Skeletal muscle cell (primary cell): ENCODE results near the gene GMNN.

Experiments
- DNase-seq: peaks from one replicate; pipeline ENCODE4 v3.0.0-alpha.2; 2010; ENCODE audit warnings: low read depth
- H3K4me3 ChIP-seq: 2 replicates; pipeline ENCODE4 v1.5.1; 2011; ENCODE audit warnings: low read depth, mild to moderate bottlenecking, control low read depth, low read length, moderate library complexity

Gene GMNN

DNA sequence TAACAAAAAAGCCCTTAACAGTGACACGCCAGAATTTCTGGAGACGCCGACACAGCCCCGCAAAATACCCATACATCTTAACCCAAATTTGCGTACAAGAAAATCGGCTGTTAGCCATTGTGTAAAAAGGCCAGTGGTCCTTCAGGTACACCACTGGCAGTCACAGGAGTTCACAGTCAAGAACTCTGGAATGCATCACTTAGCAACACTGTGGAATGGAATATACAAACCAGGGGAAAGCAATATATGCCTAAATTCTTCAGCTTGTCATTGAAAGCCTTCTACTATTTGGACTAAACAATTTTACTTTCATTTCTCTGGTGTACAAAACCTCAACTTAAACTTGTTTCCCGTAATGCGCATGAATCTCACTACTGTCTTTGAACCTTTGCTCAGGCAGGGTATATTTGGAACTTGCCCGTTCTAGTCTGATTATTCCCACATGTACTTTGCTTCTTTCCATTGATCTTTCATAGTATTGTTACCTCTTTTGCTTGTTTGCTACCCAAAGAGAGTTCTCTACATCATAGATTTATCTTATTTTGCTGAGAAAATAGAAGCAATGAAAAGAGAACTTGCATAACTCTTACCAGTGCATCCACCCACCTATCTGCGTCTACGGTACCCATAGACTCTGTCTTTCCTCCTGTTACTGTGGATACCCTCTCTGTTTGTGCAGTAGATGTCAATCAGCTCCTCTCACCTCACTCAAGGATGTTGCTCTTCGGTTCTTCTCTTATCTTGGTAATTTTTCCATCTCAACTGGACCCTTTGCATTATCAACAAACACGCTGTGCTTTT is 24.2 kb downstream of the GMNN start, which contains the start of gene ARMH2:
Gene ARMH2 (minus strand): TSS at position 178 of the 801 bp plus-strand sequence. CDS start 60 bp downstream, at position 118.
- H3K4me3 ChIP-seq = no peak within 1 kb of the TSS
- no peak for DNase-seq

DNA sequence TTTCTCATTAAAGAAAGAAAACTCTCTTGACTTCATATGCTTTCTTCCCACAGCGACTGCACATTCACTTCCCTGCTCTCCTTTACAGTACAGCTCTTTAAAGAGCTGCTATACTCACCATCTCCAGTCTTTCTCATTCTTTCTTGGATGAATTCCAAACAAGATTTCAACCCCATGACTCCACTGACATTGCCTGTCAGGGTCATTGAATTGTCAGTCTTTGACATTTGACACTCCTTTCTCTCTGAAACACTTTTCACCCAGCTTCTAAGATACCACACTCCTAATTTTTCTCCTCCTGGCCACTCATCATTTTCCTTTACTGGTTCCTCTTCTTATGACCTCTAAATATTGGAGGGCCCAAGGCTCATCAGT is 24.8 kb downstream of the GMNN start:
- H3K4me3 ChIP-seq = no peak overlapping the region
- no peak for DNase-seq

- DNase-seq = no peak
- H3K4me3 ChIP-seq = no peak overlapping the region
Measured at GRCh38 chr6:24802271-24803059, 27.7 kb downstream of the GMNN start.

GRCh38 chr6:24807584-24807983 is 32.8 kb downstream of the GMNN start:
- H3K4me3 ChIP-seq = no peak overlapping the region
- no peak for DNase-seq

DNA sequence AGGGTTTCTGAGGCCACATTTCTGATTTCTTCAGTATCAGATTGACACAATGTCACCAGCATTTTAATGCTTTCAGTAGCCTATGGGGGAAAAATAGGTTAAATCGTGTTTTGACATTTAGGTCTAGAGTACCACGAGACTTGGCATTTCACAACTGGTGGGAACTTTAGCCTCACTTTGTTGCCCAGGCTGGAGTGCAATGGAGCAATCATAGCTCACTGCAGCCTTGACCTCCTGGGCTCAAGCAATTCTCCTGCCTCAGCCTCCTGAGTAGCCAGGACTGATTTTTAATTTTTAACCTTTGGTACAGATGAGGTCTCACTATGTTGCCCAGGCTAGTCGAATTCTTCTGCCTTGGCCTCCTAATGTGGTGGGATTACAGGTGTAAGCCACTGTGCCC is 35.0 kb downstream of the GMNN start:
- no peak for DNase-seq
- H3K4me3 ChIP-seq = no peak overlapping the region

DNA sequence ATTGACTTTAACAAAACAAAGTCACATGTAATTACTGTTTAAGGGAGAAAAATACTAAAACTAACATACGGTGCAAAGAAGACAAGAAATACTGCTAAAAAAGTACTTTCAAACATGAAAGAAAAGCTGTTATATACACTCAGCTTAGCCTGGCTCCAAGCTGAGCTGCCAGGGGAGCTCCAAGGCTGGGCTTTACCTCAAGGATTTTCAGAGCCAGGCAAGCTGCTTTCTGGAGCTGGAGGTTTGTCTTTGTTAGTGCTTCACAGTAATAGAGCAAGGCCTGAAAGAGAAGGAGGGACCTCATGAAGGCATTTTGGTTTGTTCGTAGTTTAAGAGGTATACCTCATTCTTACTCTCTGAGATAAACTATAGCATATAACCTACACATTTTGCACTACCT is 43.6 kb downstream of the GMNN start:
- H3K4me3 ChIP-seq = no peak overlapping the region
- DNase-seq = no peak

DNA sequence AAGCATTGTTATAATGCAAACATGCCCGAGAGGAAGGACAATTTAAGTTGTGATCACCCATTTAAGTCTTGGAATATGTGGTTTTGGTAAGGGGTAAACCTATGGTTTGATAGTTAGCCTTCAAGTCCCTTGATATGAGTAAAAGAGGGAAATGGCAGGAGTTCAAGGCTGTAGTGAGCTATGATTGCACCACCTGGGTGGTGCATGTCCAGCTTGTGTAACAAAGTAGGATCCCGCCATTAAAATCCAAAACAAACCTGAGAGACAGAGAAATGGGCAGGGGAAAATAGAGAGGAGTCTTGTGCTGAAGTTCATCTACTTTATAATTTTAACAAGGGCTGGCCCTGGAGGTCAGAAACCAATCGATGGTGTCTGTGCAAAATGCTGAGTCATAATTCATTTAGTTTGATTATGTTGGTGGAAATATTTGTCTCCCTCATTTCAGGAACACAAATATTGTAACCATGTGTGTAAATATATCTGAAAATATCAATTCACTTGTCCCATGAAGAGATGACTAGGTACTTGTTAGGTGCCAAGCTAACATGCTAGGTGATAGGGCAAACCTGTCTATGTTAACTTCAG is 47.2 kb downstream of the GMNN start:
- no peak for DNase-seq
- no peak overlapping the region for H3K4me3 ChIP-seq

- no peak for DNase-seq
- no peak overlapping the region for H3K4me3 ChIP-seq
Measured at GRCh38 chr6:24822696-24823095, 48.0 kb downstream of the GMNN start.

DNA sequence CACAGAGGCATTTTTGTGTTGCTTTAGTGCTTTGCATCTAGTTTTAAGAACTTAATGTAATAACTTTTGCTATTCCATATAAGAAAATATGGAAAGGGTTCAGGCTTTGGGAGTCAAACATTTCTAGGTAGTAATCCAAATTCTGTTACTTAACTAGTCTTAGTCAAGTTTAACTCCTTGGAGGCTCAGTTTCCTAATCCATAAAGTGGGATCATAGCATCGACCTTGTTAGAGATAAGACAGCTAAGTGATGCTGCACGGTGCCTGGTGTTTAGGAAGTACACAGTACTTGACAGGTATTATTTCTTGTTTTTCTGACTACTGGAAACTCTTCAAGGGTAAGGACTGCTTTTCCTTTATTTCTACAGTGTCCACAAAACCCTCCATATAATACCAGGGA is 48.4 kb downstream of the GMNN start:
- H3K4me3 ChIP-seq = no peak overlapping the region

DNA sequence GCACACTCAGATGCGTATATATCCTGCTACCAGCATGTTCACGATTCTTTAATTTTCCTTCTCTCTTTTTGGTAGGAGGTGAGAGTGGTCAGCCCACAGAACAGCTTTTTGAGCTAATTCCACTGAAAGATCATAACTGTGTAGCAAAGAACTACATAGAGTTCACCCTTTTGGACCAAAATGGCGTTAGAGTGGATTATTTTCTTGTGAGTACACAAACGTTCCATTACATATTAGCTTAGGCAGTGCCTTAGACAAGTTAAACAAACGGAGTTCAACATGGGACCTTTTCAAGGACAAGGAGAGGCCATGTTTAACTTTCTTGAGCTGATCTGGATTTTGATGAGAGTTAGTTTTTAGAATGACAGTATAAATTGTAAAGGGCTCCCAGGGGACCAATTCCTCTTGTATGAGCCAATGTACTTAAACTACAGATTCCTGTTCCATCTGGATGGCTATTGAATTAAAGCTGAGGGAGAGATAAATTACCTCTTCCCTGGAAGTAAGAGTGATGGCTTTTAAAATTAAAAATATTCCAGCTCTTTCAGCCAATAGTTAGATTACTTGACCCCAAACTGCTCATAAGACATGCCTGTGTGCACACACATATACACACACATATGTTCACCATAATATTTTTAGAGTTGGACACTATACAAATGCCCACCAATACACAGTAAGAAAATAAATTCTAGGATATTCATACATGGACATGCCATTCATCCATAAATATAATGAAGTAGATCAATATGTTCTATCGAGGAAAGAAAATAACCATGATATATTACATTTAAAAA is 49.6 kb downstream of the GMNN start:
- peak; percentile 63 for DNase-seq
- no peak overlapping the region for H3K4me3 ChIP-seq

More for the DNA sequence above, 48.4 kb downstream of the GMNN start:
- DNase-seq = no peak

GRCh38 chr6:24825130-24825630 is 50.4 kb downstream of the GMNN start:
- no peak for DNase-seq
- H3K4me3 ChIP-seq = no peak overlapping the region

DNA sequence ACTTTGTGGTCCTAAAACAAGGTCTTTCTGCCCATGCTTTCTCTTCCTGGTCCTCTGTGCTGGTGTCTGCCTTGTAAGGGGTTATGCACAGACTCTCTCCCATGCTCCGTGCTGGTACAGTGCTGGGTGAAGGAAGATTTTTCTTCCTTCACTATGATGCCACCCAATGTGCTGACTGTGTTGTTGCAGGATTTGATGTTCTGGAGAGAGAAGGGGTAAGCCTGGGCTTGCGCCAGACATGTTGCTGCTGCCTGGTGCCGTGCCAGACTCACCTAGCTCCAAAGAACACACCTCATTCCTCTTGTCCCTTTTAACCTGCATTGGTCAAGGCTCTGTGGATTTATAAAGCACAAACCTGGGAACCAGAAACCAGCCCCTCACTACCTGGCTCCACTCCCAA is 52.4 kb downstream of the GMNN start:
- no peak for DNase-seq
- no peak overlapping the region for H3K4me3 ChIP-seq

GRCh38 chr6:24827970-24828369 is 53.2 kb downstream of the GMNN start:
- DNase-seq = no peak
- H3K4me3 ChIP-seq = no peak overlapping the region

- H3K4me3 ChIP-seq = no peak overlapping the region
- no peak for DNase-seq
Measured at GRCh38 chr6:24829657-24830056, 54.9 kb downstream of the GMNN start.

- H3K4me3 ChIP-seq = no peak overlapping the region
- DNase-seq = peak; percentile 58
Measured at GRCh38 chr6:24831771-24832716, 57.3 kb downstream of the GMNN start.

- H3K4me3 ChIP-seq = no peak overlapping the region
- DNase-seq = no peak
Measured at GRCh38 chr6:24832794-24833193, 58.1 kb downstream of the GMNN start.

GRCh38 chr6:24833711-24834386 is 59.1 kb downstream of the GMNN start:
- H3K4me3 ChIP-seq = no peak overlapping the region
- no peak for DNase-seq
